HepG2 (cell line): ENCODE data around the gene KIF21B. TPM values are rescaled to one million over a fixed set of nuclear protein-coding genes. Genes with fewer than 3 reads are reported as not detected.

Experiments
- ATAC-seq: fragments of 200-7000 bp; cut with Tn5 transposase; 3 replicates; pipeline ENCODE4 v1.9.1; 2020; ENCODE audit warnings: mild to moderate bottlenecking, moderate library complexity
- BruUV-seq: library from RNA; stranded (reverse); fragments of 400-500 nt; replicated peaks from 2 replicates; lab custom pipeline; 2021; lab: Mats Ljungman, UMichigan
- CTCF ChIA-PET: fragments of 300-600 bp; formaldehyde crosslinking; extraction: SDS; loops from one replicate; lab custom pipeline; 2021; ENCODE audit warnings: low total read pairs, inconsistent platforms, low intra/inter-chr PET ratio; lab: Yijun Ruan, JAX
- POLR2A ChIA-PET: fragments of 350-600 bp; sonication (Branson Sonifier 250); formaldehyde crosslinking; loops from one replicate; lab custom pipeline; 2020; ENCODE audit warnings: antibody characterized with exemption, inconsistent platforms; lab: Yijun Ruan, JAX
- DNase-seq: peaks from one replicate; pipeline ENCODE4 v3.0.0-alpha.2; 2015; ENCODE audit warnings: low spot score
- FAIRE-seq: peaks from 3 replicates; lab custom pipeline; 2011; peaks lifted over from hg19 to GRCh38; lab: Jason Lieb, UNC
- H2AFZ ChIP-seq: one replicate; pipeline ENCODE4 v1.6.1; 2011; ENCODE audit warnings: low read length, inconsistent platforms
- H3K27ac ChIP-seq: fragments of 300-600 bp; 3 replicates; pipeline ENCODE4 v1.8.0; 2011; ENCODE audit warnings: mixed run types, mild to moderate bottlenecking, mixed read lengths, low read length, inconsistent platforms; ENCODE audit not compliant: insufficient read depth; ENCODE audit errors: extremely low read length
- H3K27me3 ChIP-seq, 2 experiments: fragments of 200-600 bp in 1 of 2; 2 replicates in 1 of 2; 3 replicates in 1 of 2; pipeline versions ENCODE4 v1.6.0 to v1.8.0; 2011; ENCODE audit warnings: low read length in 2 of 2, mild to moderate bottlenecking in 2 of 2, moderate library complexity in 2 of 2, inconsistent platforms in 1 of 2; ENCODE audit not compliant: insufficient read depth in 2 of 2, control insufficient read depth in 1 of 2
- H3K36me3 ChIP-seq, 2 experiments: fragments of 200-600 bp in 1 of 2; replicated peaks in 1 of 2; 2 replicates in 1 of 2; 3 replicates in 1 of 2; pipeline versions ENCODE4 v1.5.1 to v1.8.0; 2011; ENCODE audit warnings: low read length in 2 of 2, inconsistent platforms in 1 of 2; ENCODE audit not compliant: insufficient read depth in 2 of 2, control insufficient read depth in 1 of 2
- H3K4me1 ChIP-seq: 2 replicates; pipeline ENCODE4 v1.5.1; 2012; ENCODE audit warnings: low read length, inconsistent platforms; ENCODE audit not compliant: insufficient read depth
- H3K4me2 ChIP-seq: 2 replicates; pipeline ENCODE4 v1.6.0; 2011; ENCODE audit warnings: low read depth, low read length, inconsistent platforms
- H3K4me3 ChIP-seq, 3 experiments: fragments of 200-600 bp in 1 of 3; sonication (generic), shearing (Covaris generic) in 1 of 3; replicated peaks in 1 of 3; 2 replicates each; pipeline ENCODE4 v1.5.1; 2011 to 2016; ENCODE audit warnings: low read length in 3 of 3, inconsistent platforms in 2 of 3, low read depth in 2 of 3, mild to moderate bottlenecking in 2 of 3, control low read depth in 1 of 3, mixed read lengths in 1 of 3; ENCODE audit not compliant: insufficient read depth in 1 of 3
- H3K79me2 ChIP-seq: one replicate; pipeline ENCODE4 v1.6.1; 2011; ENCODE audit warnings: low read length, inconsistent platforms; ENCODE audit not compliant: insufficient read depth
- H3K9ac ChIP-seq: 2 replicates; pipeline ENCODE4 v1.6.0; 2011; ENCODE audit warnings: mild to moderate bottlenecking, low read depth, low read length, inconsistent platforms; ENCODE audit not compliant: insufficient read depth
- H3K9me3 ChIP-seq: 2 replicates; pipeline ENCODE4 v1.5.1; 2012; ENCODE audit warnings: mild to moderate bottlenecking, low read length
- H4K20me1 ChIP-seq: 2 replicates; pipeline ENCODE4 v1.6.0; 2011; ENCODE audit warnings: inconsistent platforms, mild to moderate bottlenecking, low read length, moderate library complexity; ENCODE audit not compliant: insufficient read depth
- ADNP ChIP-seq: sonication (generic); formaldehyde crosslinking; IDR thresholded peaks from 2 replicates; pipeline ENCODE4 v1.4.0; 2020; ENCODE audit warnings: missing genetic modification reagents
- GABPB1 ChIP-seq: IDR thresholded peaks from 2 replicates; pipeline ENCODE4 v1.6.1; 2016; ENCODE audit warnings: mild to moderate bottlenecking, missing genetic modification reagents, moderate library complexity, missing compliant biosample characterization
- GFI1 ChIP-seq: sonication (generic); formaldehyde crosslinking; IDR thresholded peaks from 2 replicates; pipeline ENCODE4 v1.5.0; 2020; ENCODE audit warnings: missing genetic modification reagents, mild to moderate bottlenecking, borderline replicate concordance
- LCORL ChIP-seq, 2 experiments: fragments of 450-650 bp in 1 of 2; sonication (generic) in 1 of 2; formaldehyde crosslinking in 1 of 2; IDR thresholded peaks; 2 replicates each; pipeline versions ENCODE4 v1.5.0 to v1.6.1; 2017 to 2020; ENCODE audit warnings: antibody characterized with exemption in 1 of 2, missing genetic modification reagents in 1 of 2
- MAZ ChIP-seq, 2 experiments: sonication (generic) in 1 of 2; formaldehyde crosslinking in 1 of 2; IDR thresholded peaks; 2 replicates each; pipeline versions ENCODE4 v1.5.0 to v1.6.1; 2012 to 2020; ENCODE audit warnings: low read depth in 2 of 2, mild to moderate bottlenecking in 2 of 2, borderline replicate concordance in 1 of 2, improper control_type of control experiment in 1 of 2, low read length in 1 of 2, missing genetic modification reagents in 1 of 2, moderate library complexity in 1 of 2
- MXI1 ChIP-seq: IDR thresholded peaks from 3 replicates; pipeline ENCODE4 v1.6.1; 2012; ENCODE audit warnings: low read depth, low read length, inconsistent platforms, borderline replicate concordance
- PAF1 ChIP-seq: IDR thresholded peaks from 2 replicates; pipeline ENCODE4 v1.6.1; 2016; ENCODE audit warnings: missing genetic modification reagents, missing compliant biosample characterization
- SUZ12 ChIP-seq: fragments of 150-350 bp; IDR thresholded peaks from 2 replicates; pipeline ENCODE4 v1.6.1; 2014; ENCODE audit warnings: low read depth, low read length
- ZFP36 ChIP-seq: fragments of 150-350 bp; IDR thresholded peaks from 2 replicates; pipeline ENCODE4 v1.6.1; 2018; ENCODE audit warnings: borderline replicate concordance, low read length, low read depth; ENCODE audit not compliant: partially characterized antibody
- ZNF224 ChIP-seq: sonication (generic); formaldehyde crosslinking; IDR thresholded peaks from 2 replicates; pipeline ENCODE4 v1.5.0; 2020; ENCODE audit warnings: mild to moderate bottlenecking, missing genetic modification reagents
- ZNF274 ChIP-seq: sonication (generic); formaldehyde crosslinking; IDR thresholded peaks from 2 replicates; pipeline ENCODE4 v1.5.1; 2020; ENCODE audit warnings: mild to moderate bottlenecking, missing genetic modification reagents
- ZNF329 ChIP-seq: sonication (generic); formaldehyde crosslinking; IDR thresholded peaks from 2 replicates; pipeline ENCODE4 v1.9.0; 2021; ENCODE audit warnings: low read depth, mild to moderate bottlenecking, missing genetic modification reagents
- ZNF333 ChIP-seq: sonication (generic); formaldehyde crosslinking; IDR thresholded peaks from 2 replicates; pipeline ENCODE4 v1.4.0; 2020; ENCODE audit warnings: mild to moderate bottlenecking, missing genetic modification reagents, borderline replicate concordance
- ZNF337 ChIP-seq: sonication (generic); formaldehyde crosslinking; IDR thresholded peaks from 2 replicates; pipeline ENCODE4 v1.5.1; 2020; ENCODE audit warnings: missing genetic modification reagents, low read depth, mild to moderate bottlenecking, borderline replicate concordance
- ZSCAN20 ChIP-seq: sonication (generic); formaldehyde crosslinking; IDR thresholded peaks from 2 replicates; pipeline ENCODE4 v1.4.0; 2020; ENCODE audit warnings: missing genetic modification reagents, mild to moderate bottlenecking, borderline replicate concordance
- WGBS: methylation state at CpG from one replicate; pipeline ENCODE4 v1.1.6; 2017; ENCODE audit warnings: low lambda C conversion rate; 5-methylcytosine and 5-hydroxymethylcytosine counted together
- in situ Hi-C: cut with HindIII; loops from 2 replicates; pipeline ENCODE4 v1.10.0; 2017; ENCODE audit warnings: low pct_unique_long_range_greater_than_20kb; ENCODE audit not compliant: extremely low pct_ligation_motif_present
- intact Hi-C: fragments of 100-400 bp; cut with micrococcal nuclease; formaldehyde crosslinking; loops from one replicate; pipeline ENCODE4 v1.10.0; 2022; ENCODE audit not compliant: unreplicated experiment
- polyA plus RNA-seq, 8 experiments: library from polyadenylated mRNA; depleted of rRNA in 3 of 8; stranded (reverse) in 7 of 8; unstranded in 1 of 8; fragments of >200 nt; fragmentation: Illumina TruSeq in 4 of 8; extraction: Trizol in 4 of 8; gene quantifications; 2 replicates each; pipeline versions ENCODE4 v1.2.1 to v1.2.3, GENCODE V29; 2011 to 2016; ENCODE audit warnings: low read depth in 4 of 8, missing spikeins in 1 of 8, mixed read lengths in 1 of 8; ENCODE audit not compliant: insufficient read depth in 1 of 8
- total RNA-seq, 5 experiments: library from RNA; depleted of rRNA; stranded (reverse); fragments of >200 nt; fragmentation: Illumina TruSeq; extraction: Trizol; gene quantifications; 2 replicates each; pipeline ENCODE4 v1.2.3, GENCODE V29; 2016; ENCODE audit warnings: low read depth in 1 of 5
- TF ChIP-seq, protein P1 (sequence below): conservative IDR thresholded peaks from 2 replicates; pipeline ENCODE4 v1.6.1; 2018; ENCODE audit warnings: missing genetic modification reagents
- TF ChIP-seq, protein P2 (sequence below): sonication (generic); formaldehyde crosslinking; IDR thresholded peaks from 2 replicates; pipeline ENCODE4 v1.4.0; 2020; ENCODE audit warnings: missing genetic modification reagents, mild to moderate bottlenecking, borderline replicate concordance

Gene KIF21B
- total and polyA plus RNA-seq, 2 of the 13 experiments (the other 11 are each of a cell fraction or from before 2014, with no cell fraction given) = 0.17 to 0.20 TPM

DNA sequence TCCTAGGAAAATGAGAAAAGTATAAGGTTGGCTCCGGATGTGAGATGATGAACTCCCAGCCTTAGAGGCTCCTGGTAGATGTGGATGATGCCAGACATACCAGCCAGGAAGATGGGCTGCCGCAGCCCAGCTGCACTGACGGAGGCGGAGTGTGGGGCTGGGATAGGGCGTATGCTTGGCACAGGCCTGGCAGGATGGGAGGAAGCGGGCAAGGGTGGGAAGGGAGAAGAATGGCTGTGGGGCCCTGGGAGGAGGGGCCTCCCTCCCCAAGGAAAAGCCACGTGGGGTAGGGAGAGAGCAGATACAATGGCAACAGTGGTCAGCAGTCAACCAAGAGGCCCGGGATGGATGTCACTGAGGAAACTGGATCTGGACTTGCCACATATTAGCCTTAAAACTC, 41.3 kb upstream of the KIF21B start:
- Histone ChIP-seq H3K79me2 (no peaks in the 10 kb centered on the region), H3K36me3 (no peaks in the 10 kb centered on the region), H4K20me1 (no peaks in the 10 kb centered on the region), H3K9ac (no peak overlapping the region), H3K4me1 (peaks cover 15% of the 10 kb centered on the region), H3K27ac (no peak overlapping the region), H3K4me3 (no peak overlapping the region), H3K27me3 (peaks cover 0 to 15% of the 10 kb centered on the region in 2 experiments; a peak in 3 of 5 replicates), H2AFZ (no peak overlapping the region), H3K9me3 (no peaks in the 10 kb centered on the region), H3K4me2 (no peak overlapping the region)
- TF ChIP-seq SUZ12 (no peak), LCORL (IDR thresholded peaks at IDR 0.05) (no peak), LCORL (CRISPR knock-in tag; IDR thresholded peaks at IDR 0.05) (no peak), ADNP (no peak)
- 65% methylated on average over 8 of the region's 8 CpGs for WGBS
- FAIRE-seq (no peak), ATAC-seq (no peak), DNase-seq (no peak)
- ChIA-PET POLR2A (no interaction called here), CTCF (no interaction called here)
- intact Hi-C loops = no loop called here
- no TSS peak for BruUV-seq
- in situ Hi-C loops = no loop called here

DNA sequence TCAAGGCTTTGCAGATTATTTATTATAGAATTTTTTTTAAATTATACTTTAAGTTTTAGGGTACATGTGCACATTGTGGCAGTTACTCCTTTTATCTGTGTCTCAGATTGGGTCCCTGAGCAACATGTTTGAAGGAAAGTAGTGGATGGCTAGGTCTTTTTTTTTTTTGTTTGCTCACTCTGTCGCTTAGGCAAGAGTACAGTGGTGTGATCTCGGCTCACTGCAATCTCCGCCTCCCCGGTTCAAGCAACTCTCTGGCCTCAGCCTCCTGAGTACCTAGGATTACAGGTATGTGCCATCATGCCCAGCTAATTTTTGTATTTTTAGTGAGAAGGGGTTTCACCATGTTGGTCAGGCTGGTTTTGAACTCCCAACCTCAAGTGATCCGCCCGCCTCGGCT, 39.6 kb upstream of the KIF21B start:
- ChIA-PET POLR2A (no interaction called here), CTCF (no interaction called here)
- DNase-seq = peak; percentile 15
- intact Hi-C loops (no loop called here), in situ Hi-C loops (no loop called here)
- H3K4me3 ChIP-seq = no peak overlapping the region
- ATAC-seq = peak; percentile 53
- no TSS peak for BruUV-seq
- FAIRE-seq = peak; percentile 71
- no peak overlapping the region for H3K27ac ChIP-seq
- no peak overlapping the region for H3K4me2 ChIP-seq
- no peaks in the 10 kb centered on the region for H3K79me2 ChIP-seq
- H3K27me3 ChIP-seq = peaks cover 0 to 15% of the 10 kb centered on the region in 2 experiments; a peak in 2 of 5 replicates
- H3K9ac ChIP-seq = no peak overlapping the region
- no peaks in the 10 kb centered on the region for H4K20me1 ChIP-seq
- no peak overlapping the region for H2AFZ ChIP-seq
- peaks cover 15% of the 10 kb centered on the region for H3K4me1 ChIP-seq
- no peaks in the 10 kb centered on the region for H3K36me3 ChIP-seq
- no peaks in the 10 kb centered on the region for H3K9me3 ChIP-seq
- 48% methylated on average over 7 of the region's 7 CpGs for WGBS
- TF ChIP-seq, protein P1, sequence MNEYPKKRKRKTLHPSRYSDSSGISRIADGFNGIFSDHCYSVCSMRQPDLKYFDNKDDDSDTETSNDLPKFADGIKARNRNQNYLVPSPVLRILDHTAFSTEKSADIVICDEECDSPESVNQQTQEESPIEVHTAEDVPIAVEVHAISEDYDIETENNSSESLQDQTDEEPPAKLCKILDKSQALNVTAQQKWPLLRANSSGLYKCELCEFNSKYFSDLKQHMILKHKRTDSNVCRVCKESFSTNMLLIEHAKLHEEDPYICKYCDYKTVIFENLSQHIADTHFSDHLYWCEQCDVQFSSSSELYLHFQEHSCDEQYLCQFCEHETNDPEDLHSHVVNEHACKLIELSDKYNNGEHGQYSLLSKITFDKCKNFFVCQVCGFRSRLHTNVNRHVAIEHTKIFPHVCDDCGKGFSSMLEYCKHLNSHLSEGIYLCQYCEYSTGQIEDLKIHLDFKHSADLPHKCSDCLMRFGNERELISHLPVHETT = no peak
- TF ChIP-seq ZNF329 = no peak
- TF ChIP-seq GFI1 (CRISPR knock-in tag) = no peak
- no peak for TF ChIP-seq ZNF274 (CRISPR knock-in tag)
- TF ChIP-seq, protein P2, sequence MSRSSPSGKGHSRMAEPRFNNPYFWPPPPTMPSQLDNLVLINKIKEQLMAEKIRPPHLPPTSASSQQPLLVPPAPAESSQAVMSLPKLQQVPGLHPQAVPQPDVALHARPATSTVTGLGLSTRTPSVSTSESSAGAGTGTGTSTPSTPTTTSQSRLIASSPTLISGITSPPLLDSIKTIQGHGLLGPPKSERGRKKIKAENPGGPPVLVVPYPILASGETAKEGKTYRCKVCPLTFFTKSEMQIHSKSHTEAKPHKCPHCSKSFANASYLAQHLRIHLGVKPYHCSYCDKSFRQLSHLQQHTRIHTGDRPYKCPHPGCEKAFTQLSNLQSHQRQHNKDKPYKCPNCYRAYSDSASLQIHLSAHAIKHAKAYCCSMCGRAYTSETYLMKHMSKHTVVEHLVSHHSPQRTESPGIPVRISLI (CRISPR knock-in tag) = peak; percentile 86; the same call in 1 of the 2 replicates
- no peak for TF ChIP-seq ZFP36
- no peak for TF ChIP-seq MXI1
- TF ChIP-seq ZSCAN20 = no peak
- no peak for TF ChIP-seq LCORL (IDR thresholded peaks at IDR 0.05)
- TF ChIP-seq LCORL (CRISPR knock-in tag; IDR thresholded peaks at IDR 0.05) = no peak
- no peak for TF ChIP-seq MAZ (IDR thresholded peaks at IDR 0.05; ENCODE audit: borderline replicate concordance, low read depth, low read length)
- no peak for TF ChIP-seq MAZ (CRISPR knock-in tag; IDR thresholded peaks at IDR 0.05; ENCODE audit: low read depth)
- no peak for TF ChIP-seq PAF1 (CRISPR knock-in tag)
- no peak for TF ChIP-seq ZNF337
- TF ChIP-seq ZNF224 (CRISPR knock-in tag) = no peak
- TF ChIP-seq GABPB1 (CRISPR knock-in tag) = no peak
- TF ChIP-seq ZNF333 (CRISPR knock-in tag) = no peak
